ENCODE measurements around the gene LRIG3.
"Not testable (repeated sequence)": the region's sequence is repeated elsewhere in the genome, so short reads cannot be mapped to it uniquely, and the experiment has no call there.

The LRIG3 gene

DNA sequence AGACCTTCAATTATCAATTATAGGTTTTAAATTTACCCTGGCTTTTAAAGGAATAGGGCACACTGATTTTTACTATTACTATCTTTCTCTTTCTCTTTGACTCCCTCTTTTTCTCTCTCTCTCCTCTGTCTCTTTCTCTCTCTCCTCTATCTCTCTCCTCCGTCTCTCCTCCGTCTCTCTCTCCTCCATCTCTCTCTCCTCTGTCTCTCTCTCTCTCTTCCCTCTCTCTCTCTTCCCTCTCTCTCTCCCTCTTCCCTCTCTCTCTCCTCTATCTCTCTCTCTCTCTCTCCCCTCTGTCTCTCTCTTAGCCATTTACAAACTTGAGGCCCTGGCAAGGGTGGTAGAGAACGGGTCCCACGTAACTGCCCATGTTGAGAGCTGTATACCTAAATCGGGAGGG is 62.3 kb downstream of the LRIG3 start:
- DNase-seq (ENCODE audit: low spot score) = no peak

- DNase-seq (ENCODE audit: low spot score) = not testable (repeated sequence)
Measured at GRCh38 chr12:58857206-58857605, 63.1 kb downstream of the LRIG3 start.

- DNase-seq (ENCODE audit: low spot score) = not testable (repeated sequence)
Measured at GRCh38 chr12:58855630-58856029, 64.7 kb downstream of the LRIG3 start.

DNA sequence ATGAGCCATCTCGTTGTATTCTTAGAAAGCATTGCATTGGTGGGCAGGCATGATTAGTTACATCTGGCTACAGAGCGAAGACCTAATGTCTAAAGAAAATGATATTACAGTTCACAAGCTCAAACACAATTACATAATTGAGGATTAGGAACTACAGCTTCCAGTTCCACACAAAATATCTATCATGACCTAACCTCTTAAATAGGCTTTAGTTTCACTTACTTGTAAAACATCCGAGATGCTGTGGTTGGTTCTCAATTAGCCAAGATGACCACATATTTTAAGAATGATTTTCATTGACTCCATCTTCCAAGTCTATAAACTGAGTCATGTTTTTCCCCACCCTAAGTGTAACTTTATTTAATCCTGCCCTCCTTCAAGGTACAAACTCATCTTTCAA is 69.5 kb downstream of the LRIG3 start:
- DNase-seq (ENCODE audit: low spot score) = no peak

GRCh38 chr12:58847901-58848600 is 72.3 kb downstream of the LRIG3 start:
- no peak for DNase-seq (ENCODE audit: low spot score)

DNA sequence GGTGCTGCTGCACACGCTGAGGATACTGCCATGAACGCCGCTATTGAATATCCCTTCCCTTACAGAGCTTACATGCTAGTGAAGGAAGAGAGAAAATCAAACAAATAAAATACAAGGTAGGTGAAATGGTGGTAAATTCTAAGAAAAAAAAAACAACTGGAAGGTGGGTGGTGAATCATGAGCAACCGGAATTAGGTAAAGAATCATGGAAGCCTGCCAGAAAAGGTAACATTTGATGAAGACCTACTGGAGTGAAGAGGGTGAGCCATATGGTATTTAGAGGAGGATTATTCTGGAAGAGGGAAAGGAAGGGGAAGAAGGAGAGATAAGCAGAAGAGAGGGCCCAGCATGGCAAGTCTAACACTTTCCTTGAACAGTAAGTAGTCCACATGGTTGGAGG is 76.1 kb downstream of the LRIG3 start:
- no peak for DNase-seq (ENCODE audit: low spot score)

DNA sequence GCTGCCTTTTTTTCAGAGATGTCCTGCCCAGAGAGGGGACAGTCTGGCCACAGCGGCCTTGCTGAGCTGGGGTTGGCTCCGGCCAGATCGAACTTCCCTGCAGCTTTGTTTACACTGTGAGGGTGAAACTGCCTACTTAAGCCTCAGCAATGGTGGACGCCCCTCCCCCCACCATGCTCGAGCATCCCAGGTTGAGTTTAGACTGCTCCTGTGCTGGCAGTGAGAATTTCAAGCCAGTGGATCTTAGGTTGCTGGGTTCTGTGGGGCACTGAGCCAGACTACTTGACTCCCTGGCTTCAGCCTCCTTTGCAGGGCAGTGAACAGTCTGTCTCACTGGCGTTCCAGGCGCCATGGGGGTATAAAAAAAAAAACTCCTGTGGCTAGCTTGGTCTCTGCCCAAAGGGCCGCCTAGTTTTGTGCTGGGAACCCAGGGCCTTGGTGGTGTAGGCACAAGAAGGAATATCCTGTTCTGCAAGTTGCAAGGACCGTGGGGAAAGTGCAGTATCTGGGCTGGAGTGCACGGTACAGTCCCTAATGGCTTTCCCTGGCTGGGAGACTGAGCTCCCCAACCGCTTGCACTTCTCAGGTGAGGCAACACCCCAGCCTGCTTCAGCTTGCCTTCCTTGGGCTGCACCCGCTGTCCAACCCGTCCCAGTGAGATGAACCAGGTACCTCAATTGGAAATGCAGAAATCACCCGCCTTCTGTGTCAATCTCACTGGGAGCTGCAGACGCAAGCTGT is 79.1 kb downstream of the LRIG3 start:
- DNase-seq (ENCODE audit: low spot score) = no peak

DNA sequence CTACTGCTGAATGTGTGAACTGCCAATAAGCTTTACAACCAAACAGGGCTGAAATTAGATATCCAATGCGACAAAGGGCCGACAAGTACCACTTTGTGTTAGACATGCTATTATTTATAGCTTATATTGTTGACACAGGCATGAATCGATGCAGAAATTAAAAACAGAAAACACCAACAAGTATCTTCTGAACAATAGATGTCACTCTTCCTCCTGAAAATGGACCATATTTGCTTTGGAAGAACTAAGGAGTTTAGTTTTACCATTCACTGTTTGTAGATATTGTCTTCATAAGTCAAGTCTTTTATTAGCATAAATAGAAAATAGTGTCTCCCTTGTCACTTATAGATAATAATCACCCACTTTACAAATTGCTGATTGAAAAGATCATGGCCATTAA is 86.5 kb downstream of the LRIG3 start:
- no peak for DNase-seq (ENCODE audit: low spot score)

GRCh38 chr12:58832920-58833319 is 87.4 kb downstream of the LRIG3 start:
- no peak for DNase-seq (ENCODE audit: low spot score)

All from HuH-7.5 (cell line).